HEK293T (cell line): Measurements from ENCODE around the gene INPP5D.

Experiments
- BHLHE40 ChIP-seq: fragments of 450-650 bp; IDR thresholded peaks from 2 replicates; pipeline ENCODE4 v1.6.1; 2016; ENCODE audit warnings: mild to moderate bottlenecking, moderate library complexity, borderline replicate concordance
- ELF4 ChIP-seq: fragments of 450-650 bp; IDR thresholded peaks from 2 replicates; pipeline ENCODE4 v1.6.1; 2017; ENCODE audit warnings: antibody characterized with exemption
- FOXA1 ChIP-seq: fragments of 450-650 bp; IDR thresholded peaks from 2 replicates; pipeline ENCODE4 v1.6.1; 2016; ENCODE audit warnings: mild to moderate bottlenecking
- FOXM1 ChIP-seq: fragments of 450-650 bp; IDR thresholded peaks from 2 replicates; pipeline ENCODE4 v1.6.1; 2017; ENCODE audit warnings: mild to moderate bottlenecking, borderline replicate concordance
- HDGF ChIP-seq: fragments of 450-650 bp; IDR thresholded peaks from 2 replicates; pipeline ENCODE4 v1.6.1; 2017; ENCODE audit warnings: antibody characterized with exemption, borderline replicate concordance
- L3MBTL2 ChIP-seq: fragments of 450-650 bp; conservative IDR thresholded peaks from 2 replicates; pipeline ENCODE4 v1.6.1; 2016; ENCODE audit warnings: mild to moderate bottlenecking
- SP1 ChIP-seq: fragments of 450-650 bp; IDR thresholded peaks from 2 replicates; pipeline ENCODE4 v1.6.1; 2017
- TARDBP ChIP-seq: fragments of 450-650 bp; IDR thresholded peaks from 2 replicates; pipeline ENCODE4 v1.6.1; 2016

GRCh38 chr2:233060980-233061590, 943 bp downstream of the INPP5D start:
- TF ChIP-seq FOXM1 (no peak), BHLHE40 (no peak), FOXA1 (no peak), L3MBTL2 (no peak), SP1 (no peak), ELF4 (no peak), TARDBP (no peak), HDGF (no peak)
